Breast epithelium (tissue), 3 donors: ENCODE data around the gene CDV3.

Experiments used
- CTCF ChIP-seq, 3 donors: fragments of 450-650 bp; IDR thresholded peaks; one replicate each; pipeline ENCODE4 v1.5.1; 2016 to 2017; ENCODE audit warnings: antibody characterized with exemption in 3 of 3, mild to moderate bottlenecking in 3 of 3, moderate library complexity in 3 of 3
- POLR2A ChIP-seq: fragments of 450-650 bp; IDR thresholded peaks from one replicate; pipeline ENCODE4 v1.6.1; 2016; ENCODE audit warnings: antibody characterized with exemption, mild to moderate bottlenecking, moderate library complexity

GRCh38 chr3:133563816-133564215, 9.7 kb upstream of the CDV3 start:
- TF ChIP-seq CTCF (IDR thresholded peaks at IDR 0.05) (no peak), POLR2A (no peak)
